ENCODE results near the gene ERFL.
"Not testable (repeated sequence)": the region's sequence is repeated elsewhere in the genome, so short reads cannot be mapped to it uniquely, and the experiment has no call there.

The ERFL gene

GRCh38 chr19:41879080-41879479, 49.2 kb downstream of the ERFL start:
- Histone ChIP-seq H3K27me3 (ENCODE audit: control insufficient read depth, insufficient read depth, low read length) (peaks cover 45% of the 10 kb centered on the region), H3K27ac (ENCODE audit: low read depth, low read length) (no peak overlapping the region), H3K9ac (ENCODE audit: low read length) (no peak overlapping the region), H3K4me3 (ENCODE audit: low read depth, low read length) (no peak overlapping the region), H3K36me3 (ENCODE audit: control insufficient read depth, insufficient read depth, low read length) (no peaks in the 10 kb centered on the region), H3K4me1 (ENCODE audit: control insufficient read depth, insufficient read depth, low read length) (0 out of 2 replicates have a peak, but pooled peaks cover 2% of the 10 kb centered on the region), H3K9me3 (ENCODE audit: control insufficient read depth, insufficient read depth, low read depth, low read length) (no peaks in the 10 kb centered on the region)

DNA sequence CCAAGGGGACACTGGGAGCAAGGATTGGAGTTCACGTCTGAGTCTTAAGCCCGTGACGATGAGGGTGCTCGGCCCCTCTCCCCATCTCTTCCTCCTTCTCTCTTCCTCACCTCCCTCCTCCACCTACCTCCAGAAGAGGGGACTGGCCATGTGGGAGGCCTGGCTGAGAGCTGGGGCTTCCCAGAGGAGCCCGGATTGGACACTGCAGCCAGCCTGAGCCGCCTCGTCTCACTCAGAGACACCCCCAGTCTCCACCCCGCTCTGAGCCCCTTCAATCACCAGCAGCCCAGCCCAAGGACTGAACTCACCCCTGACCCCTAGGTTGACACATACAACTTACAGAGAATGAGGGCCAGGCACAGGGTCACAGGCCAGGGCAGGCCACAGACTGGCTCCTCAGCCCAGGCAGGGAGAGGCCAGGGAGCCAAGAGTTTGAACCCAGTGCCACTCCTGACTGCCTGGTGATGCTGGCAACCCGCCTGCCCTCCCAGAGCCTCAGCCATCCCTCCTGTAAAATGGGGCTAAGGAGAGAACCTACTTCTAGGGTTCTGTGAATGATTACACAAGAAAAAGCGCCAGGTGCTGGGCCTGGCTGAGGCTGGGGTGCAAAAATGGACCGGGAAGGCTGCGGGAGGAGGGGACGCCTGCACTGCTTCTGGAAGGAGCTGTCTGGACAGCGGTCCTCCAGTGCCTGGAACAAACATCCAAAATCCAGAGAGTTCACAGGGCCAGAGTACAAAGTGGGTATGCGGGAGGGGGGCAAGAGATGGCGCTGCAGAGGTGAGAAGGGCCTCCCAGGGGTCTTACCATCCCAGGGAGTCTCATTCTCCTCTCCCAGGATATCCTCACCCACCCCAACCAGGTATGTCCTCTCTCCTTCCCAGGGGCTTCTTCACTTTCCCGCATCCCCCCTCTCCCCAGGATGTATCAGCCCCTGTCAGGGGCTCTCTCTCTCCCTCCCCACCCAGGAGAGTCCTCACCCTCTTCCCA, 50.0 kb downstream of the ERFL start:
- no peaks in the 10 kb centered on the region for H3K36me3 ChIP-seq (ENCODE audit: control insufficient read depth, insufficient read depth, low read length)
- H3K9me3 ChIP-seq (ENCODE audit: control insufficient read depth, insufficient read depth, low read depth, low read length): no peaks in the 10 kb centered on the region
- peaks cover 41% of the 10 kb centered on the region for H3K27me3 ChIP-seq (ENCODE audit: control insufficient read depth, insufficient read depth, low read length)
- H3K9ac ChIP-seq (ENCODE audit: low read length): no peak overlapping the region
- 0 out of 2 replicates have a peak, but pooled peaks cover 2% of the 10 kb centered on the region for H3K4me1 ChIP-seq (ENCODE audit: control insufficient read depth, insufficient read depth, low read length)
- H3K27ac ChIP-seq (ENCODE audit: low read depth, low read length): no peak overlapping the region
- H3K4me3 ChIP-seq (ENCODE audit: low read depth, low read length): no peak overlapping the region

GRCh38 chr19:41876847-41877832, 51.1 kb downstream of the ERFL start, which contains the start of gene CD79A:
Gene CD79A (plus strand): TSS chr19:41877279. CDS start chr19:41877305, 26 bp downstream.
- peaks cover 32% of the 10 kb centered on the region for H3K27me3 ChIP-seq (ENCODE audit: control insufficient read depth, insufficient read depth, low read length)
- H3K9me3 ChIP-seq (ENCODE audit: control insufficient read depth, insufficient read depth, low read depth, low read length): no peaks in the 10 kb centered on the region
- 0 out of 2 replicates have a peak, but pooled peaks cover 2% of the 10 kb centered on the region for H3K4me1 ChIP-seq (ENCODE audit: control insufficient read depth, insufficient read depth, low read length)
- H3K27ac ChIP-seq (ENCODE audit: low read depth, low read length): no peak within 1 kb of the TSS
- H3K36me3 ChIP-seq (ENCODE audit: control insufficient read depth, insufficient read depth, low read length): 0 out of 2 replicates have a peak, but pooled peaks cover under 1% of the 10 kb centered on the region
- no peak within 1 kb of the TSS for H3K4me3 ChIP-seq (ENCODE audit: low read depth, low read length)
- no peak within 1 kb of the TSS for H3K9ac ChIP-seq (ENCODE audit: low read length)

- not testable (repeated sequence) for H3K4me1 ChIP-seq (ENCODE audit: control insufficient read depth, insufficient read depth, low read length); H3K9ac ChIP-seq (ENCODE audit: low read length); H3K9me3 ChIP-seq (ENCODE audit: control insufficient read depth, insufficient read depth, low read depth, low read length); H3K27ac ChIP-seq (ENCODE audit: low read depth, low read length); H3K4me3 ChIP-seq (ENCODE audit: low read depth, low read length)
- peaks cover 13% of the 10 kb centered on the region for H3K36me3 ChIP-seq (ENCODE audit: control insufficient read depth, insufficient read depth, low read length)
- peaks cover 25% of the 10 kb centered on the region for H3K27me3 ChIP-seq (ENCODE audit: control insufficient read depth, insufficient read depth, low read length)
Observed at GRCh38 chr19:41875973-41876372, 52.3 kb downstream of the ERFL start.

DNA sequence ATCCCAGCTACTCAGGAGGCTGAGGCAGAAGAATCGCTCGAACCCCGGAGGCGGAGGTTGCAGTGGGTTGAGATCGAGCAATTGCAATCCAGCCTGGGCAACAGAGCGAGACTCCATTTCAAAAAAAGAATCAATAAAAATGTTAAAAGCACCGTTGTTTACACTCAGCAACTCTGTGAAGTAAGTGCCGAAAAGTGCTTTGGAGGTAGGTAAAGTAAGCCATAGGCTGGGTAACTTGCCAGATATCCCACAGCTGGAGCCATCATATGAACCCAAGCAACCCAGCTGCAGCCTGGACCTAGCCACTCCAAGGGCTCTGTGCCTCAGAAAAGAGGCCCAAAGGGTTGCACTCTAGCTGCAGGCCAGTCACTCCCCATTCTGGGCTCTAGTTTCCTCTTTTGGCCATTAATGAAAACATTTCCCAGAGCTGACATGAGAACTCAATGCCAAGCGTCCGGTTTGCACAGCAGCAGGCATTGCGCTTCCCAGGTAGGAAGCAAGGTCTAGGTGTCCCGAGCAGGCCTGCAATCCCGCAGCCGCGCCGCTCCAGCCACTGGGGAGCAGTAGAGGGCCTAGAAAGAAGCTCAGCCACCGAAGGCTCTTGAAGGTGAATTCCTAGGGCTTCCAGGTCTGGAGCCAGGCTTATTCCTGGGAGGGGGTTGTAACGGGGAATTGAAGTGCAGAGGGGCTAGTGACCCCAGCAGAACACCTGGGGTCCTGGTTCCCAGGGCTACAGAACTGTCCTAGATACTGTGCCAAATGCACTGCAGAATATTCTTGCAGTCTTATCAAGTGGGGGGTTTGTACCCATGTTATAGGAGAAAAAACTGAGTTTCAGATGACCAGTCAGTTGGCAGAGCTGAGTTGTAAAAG, 55.2 kb downstream of the ERFL start:
- Histone ChIP-seq H3K4me1 (ENCODE audit: control insufficient read depth, insufficient read depth, low read length) (0 out of 2 replicates have a peak, but pooled peaks cover 2% of the 10 kb centered on the region), H3K9ac (ENCODE audit: low read length) (no peak overlapping the region), H3K36me3 (ENCODE audit: control insufficient read depth, insufficient read depth, low read length) (peaks cover 41% of the 10 kb centered on the region), H3K4me3 (ENCODE audit: low read depth, low read length) (no peak overlapping the region), H3K27ac (ENCODE audit: low read depth, low read length) (no peak overlapping the region), H3K27me3 (ENCODE audit: control insufficient read depth, insufficient read depth, low read length) (peaks cover 9% of the 10 kb centered on the region), H3K9me3 (ENCODE audit: control insufficient read depth, insufficient read depth, low read depth, low read length) (no peaks in the 10 kb centered on the region)

DNA sequence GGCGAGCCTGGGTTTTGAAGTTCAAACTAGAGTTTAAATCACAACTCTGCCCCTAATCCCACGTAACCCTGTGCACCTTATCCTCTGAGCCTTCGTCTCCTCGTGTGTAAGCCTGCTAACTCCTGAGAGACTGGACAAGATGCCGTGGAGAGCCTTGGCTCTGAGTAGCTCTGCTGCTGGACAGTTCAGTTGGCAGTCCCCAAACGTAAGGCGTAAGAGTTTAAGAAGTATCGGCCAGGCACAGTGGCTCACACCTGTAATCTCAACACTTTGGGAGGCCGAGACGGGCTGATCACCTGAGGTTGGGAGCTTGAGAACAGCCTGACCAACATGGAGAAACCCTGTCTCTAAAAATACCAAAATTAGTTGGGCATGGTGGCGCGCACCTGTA, 55.9 kb downstream of the ERFL start:
- Histone ChIP-seq H3K27me3 (ENCODE audit: control insufficient read depth, insufficient read depth, low read length) (peaks cover 5% of the 10 kb centered on the region), H3K27ac (ENCODE audit: low read depth, low read length) (no peak overlapping the region), H3K4me1 (ENCODE audit: control insufficient read depth, insufficient read depth, low read length) (0 out of 2 replicates have a peak, but pooled peaks cover 2% of the 10 kb centered on the region), H3K4me3 (ENCODE audit: low read depth, low read length) (no peak overlapping the region), H3K9me3 (ENCODE audit: control insufficient read depth, insufficient read depth, low read depth, low read length) (no peaks in the 10 kb centered on the region), H3K36me3 (ENCODE audit: control insufficient read depth, insufficient read depth, low read length) (peaks cover 47% of the 10 kb centered on the region), H3K9ac (ENCODE audit: low read length) (no peak overlapping the region)

DNA sequence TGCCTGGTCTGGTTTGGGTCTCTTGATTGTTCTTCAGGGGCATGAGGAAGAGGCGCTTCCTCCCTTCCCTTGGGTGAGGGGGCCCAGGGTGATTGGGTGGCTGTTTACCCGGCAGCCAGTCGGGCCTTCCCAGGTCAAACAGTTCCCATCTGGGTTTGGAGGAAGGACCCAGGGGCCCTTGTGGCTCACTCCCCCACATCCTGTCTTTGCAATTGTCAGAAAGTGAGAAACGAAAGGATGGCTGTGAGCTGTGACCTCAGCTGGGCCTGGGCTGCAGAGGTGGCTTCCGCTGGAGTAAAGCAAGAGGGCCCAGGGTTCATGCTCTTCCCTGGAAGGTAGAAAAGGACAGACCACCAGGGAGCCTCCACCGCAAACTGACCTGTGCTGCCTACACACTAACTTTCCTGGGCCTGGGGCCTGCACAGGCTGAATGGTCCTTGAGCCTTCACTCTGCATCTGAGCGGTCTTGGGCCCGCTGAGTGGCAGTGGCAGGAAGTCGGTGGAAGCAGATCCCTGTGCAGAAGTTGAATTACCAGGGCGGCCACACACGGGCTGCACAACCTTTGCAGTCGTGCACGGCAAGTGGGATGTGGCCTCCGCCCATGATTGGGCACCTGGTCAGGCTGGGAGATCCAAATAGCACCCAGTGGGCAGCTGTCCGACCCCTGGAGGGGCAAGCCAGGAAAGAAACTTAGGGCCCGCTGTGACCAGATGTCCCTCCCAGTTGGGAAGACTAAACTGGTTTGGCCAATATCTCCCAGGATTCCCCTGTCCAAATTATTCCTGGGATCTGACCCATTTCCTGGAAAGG, 56.5 kb downstream of the ERFL start:
- Histone ChIP-seq H3K36me3 (ENCODE audit: control insufficient read depth, insufficient read depth, low read length) (peaks cover 53% of the 10 kb centered on the region), H3K27ac (ENCODE audit: low read depth, low read length) (no peak overlapping the region), H3K9ac (ENCODE audit: low read length) (no peak overlapping the region), H3K4me1 (ENCODE audit: control insufficient read depth, insufficient read depth, low read length) (no peaks in the 10 kb centered on the region), H3K27me3 (ENCODE audit: control insufficient read depth, insufficient read depth, low read length) (peaks cover under 1% of the 10 kb centered on the region; the same call in 1 of the 2 replicates), H3K4me3 (ENCODE audit: low read depth, low read length) (no peak overlapping the region), H3K9me3 (ENCODE audit: control insufficient read depth, insufficient read depth, low read depth, low read length) (no peaks in the 10 kb centered on the region)

- no peaks in the 10 kb centered on the region for H3K27me3 ChIP-seq (ENCODE audit: control insufficient read depth, insufficient read depth, low read length)
- peaks cover 63% of the 10 kb centered on the region for H3K36me3 ChIP-seq (ENCODE audit: control insufficient read depth, insufficient read depth, low read length)
- H3K9me3 ChIP-seq (ENCODE audit: control insufficient read depth, insufficient read depth, low read depth, low read length): no peaks in the 10 kb centered on the region
- no peak overlapping the region for H3K9ac ChIP-seq (ENCODE audit: low read length)
- no peak overlapping the region for H3K27ac ChIP-seq (ENCODE audit: low read depth, low read length)
- no peak overlapping the region for H3K4me3 ChIP-seq (ENCODE audit: low read depth, low read length)
- H3K4me1 ChIP-seq (ENCODE audit: control insufficient read depth, insufficient read depth, low read length): no peaks in the 10 kb centered on the region
Observed at GRCh38 chr19:41870401-41870873, 57.8 kb downstream of the ERFL start.

DNA sequence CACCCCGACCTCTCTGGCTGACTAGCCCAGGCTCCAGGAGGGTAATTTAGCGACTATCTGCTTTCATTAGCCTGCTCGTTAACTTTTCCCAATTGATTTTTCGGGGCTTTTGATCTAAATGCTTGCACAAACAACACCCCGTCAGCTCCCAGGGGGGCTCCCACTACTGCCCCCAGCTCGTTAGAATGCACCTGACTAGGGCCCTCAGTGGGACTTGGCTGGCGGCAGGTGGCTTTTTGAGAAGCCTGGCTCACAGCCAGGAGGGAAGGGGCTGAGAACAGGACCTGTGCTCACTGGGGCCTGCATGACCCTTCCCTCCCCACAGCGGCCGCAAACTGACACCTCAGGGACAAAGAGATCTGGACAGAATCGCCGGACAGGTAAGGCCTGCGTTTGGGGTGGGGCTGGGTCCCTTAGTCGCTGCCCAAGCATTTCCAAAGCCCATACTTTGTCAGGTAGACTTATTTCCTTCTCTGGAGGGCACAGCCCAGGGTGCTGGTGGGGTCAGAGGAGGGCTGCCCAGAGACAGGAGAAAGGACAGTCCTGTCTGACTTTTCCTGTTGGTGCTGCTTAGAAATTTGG, 58.8 kb downstream of the ERFL start:
- Histone ChIP-seq H3K9ac (ENCODE audit: low read length) (no peak overlapping the region), H3K4me1 (ENCODE audit: control insufficient read depth, insufficient read depth, low read length) (0 out of 2 replicates have a peak, but pooled peaks cover 2% of the 10 kb centered on the region), H3K9me3 (ENCODE audit: control insufficient read depth, insufficient read depth, low read depth, low read length) (no peaks in the 10 kb centered on the region), H3K27ac (ENCODE audit: low read depth, low read length) (no peak overlapping the region), H3K36me3 (ENCODE audit: control insufficient read depth, insufficient read depth, low read length) (peaks cover 73% of the 10 kb centered on the region), H3K4me3 (ENCODE audit: low read depth, low read length) (no peak overlapping the region), H3K27me3 (ENCODE audit: control insufficient read depth, insufficient read depth, low read length) (no peaks in the 10 kb centered on the region)

Measured in HUES6 (cell line).